GM18909 (cell line): ENCODE results near the gene POLR1B.
"Not testable (repeated sequence)": the region's sequence is repeated elsewhere in the genome, so short reads cannot be mapped to it uniquely, and the experiment has no call there.

Experiments used
- ATAC-seq: cut with Tn5 transposase; IDR thresholded peaks from one replicate; pipeline ENCODE4 v1.9.1; 2021; ENCODE audit warnings: mild to moderate bottlenecking; ENCODE audit not compliant: unreplicated experiment, poor library complexity

POLR1B gene

GRCh38 chr2:112542123-112542983 is at the start of gene POLR1B:
POLR1B (plus strand) TSS chr2:112542465; CDS start chr2:112542495, 30 bp downstream.
- peak; percentile 85 for ATAC-seq

GRCh38 chr2:112493048-112493447 is 49.2 kb upstream of the POLR1B start:
- no peak for ATAC-seq

- ATAC-seq = no peak
Measured at GRCh38 chr2:112493858-112494648, 48.2 kb upstream of the POLR1B start.

GRCh38 chr2:112494828-112495227 is 47.4 kb upstream of the POLR1B start:
- ATAC-seq = no peak

GRCh38 chr2:112495878-112496277 is 46.4 kb upstream of the POLR1B start:
- not testable (repeated sequence) for ATAC-seq

- not testable (repeated sequence) for ATAC-seq
Measured at GRCh38 chr2:112500850-112501484, 41.3 kb upstream of the POLR1B start.

- not testable (repeated sequence) for ATAC-seq
Measured at GRCh38 chr2:112509239-112509998, 32.8 kb upstream of the POLR1B start.

GRCh38 chr2:112516801-112517200 is 25.5 kb upstream of the POLR1B start:
- no peak for ATAC-seq

GRCh38 chr2:112518807-112519206 is 23.5 kb upstream of the POLR1B start:
- ATAC-seq = no peak

GRCh38 chr2:112519506-112519905 is 22.8 kb upstream of the POLR1B start:
- no peak for ATAC-seq

- no peak for ATAC-seq
Measured at GRCh38 chr2:112520234-112520783, 22.0 kb upstream of the POLR1B start.

- ATAC-seq = no peak
Measured at GRCh38 chr2:112523291-112523777, 18.9 kb upstream of the POLR1B start.

GRCh38 chr2:112524276-112524675 is 18.0 kb upstream of the POLR1B start:
- ATAC-seq = not testable (repeated sequence)

GRCh38 chr2:112528541-112528940 is 13.7 kb upstream of the POLR1B start:
- ATAC-seq = no peak

GRCh38 chr2:112529757-112530156 is 12.5 kb upstream of the POLR1B start:
- no peak for ATAC-seq

GRCh38 chr2:112530728-112531127 is 11.5 kb upstream of the POLR1B start:
- no peak for ATAC-seq

GRCh38 chr2:112534826-112535225 is 7.4 kb upstream of the POLR1B start:
- no peak for ATAC-seq

GRCh38 chr2:112536665-112537064 is 5.6 kb upstream of the POLR1B start:
- ATAC-seq = not testable (repeated sequence)

GRCh38 chr2:112539306-112539705 is 3.0 kb upstream of the POLR1B start:
- ATAC-seq = no peak

- ATAC-seq = no peak
Measured at GRCh38 chr2:112540906-112541305, 1.4 kb upstream of the POLR1B start.
